Hepatocyte (in vitro differentiated cells): ENCODE data around the gene HOXB7. TPM values are rescaled to one million over a fixed set of nuclear protein-coding genes. Genes with fewer than 3 reads are reported as not detected.

Source experiments
- DNase-seq: peaks from one replicate; pipeline ENCODE4 v3.0.0-alpha.2; 2016; ENCODE audit warnings: low spot score
- H2AFZ ChIP-seq: fragments of 200-600 bp; sonication (generic); 2 replicates; pipeline ENCODE4 v1.6.0; 2016; ENCODE audit warnings: antibody characterized with exemption, mild to moderate bottlenecking
- H3K27ac ChIP-seq: fragments of 200-600 bp; sonication (generic); 2 replicates; pipeline ENCODE4 v1.5.1; 2016; ENCODE audit warnings: mild to moderate bottlenecking
- H3K27me3 ChIP-seq: fragments of 200-600 bp; sonication (generic); 2 replicates; pipeline ENCODE4 v1.6.1; 2016
- H3K36me3 ChIP-seq: fragments of 200-600 bp; sonication (generic); replicated peaks from 2 replicates; pipeline ENCODE4 v1.5.1; 2016; ENCODE audit warnings: low read depth; ENCODE audit not compliant: insufficient read depth
- H3K4me1 ChIP-seq: fragments of 200-600 bp; sonication (generic); 2 replicates; pipeline ENCODE4 v1.5.1; 2016; ENCODE audit warnings: mild to moderate bottlenecking, moderate library complexity; ENCODE audit not compliant: insufficient read depth
- H3K4me2 ChIP-seq: fragments of 200-600 bp; sonication (generic); 2 replicates; pipeline ENCODE4 v1.6.0; 2016
- H3K4me3 ChIP-seq: fragments of 200-600 bp; sonication (generic); 2 replicates; pipeline ENCODE4 v1.5.1; 2016; ENCODE audit warnings: mild to moderate bottlenecking
- H3K79me2 ChIP-seq: fragments of 200-600 bp; sonication (generic); 2 replicates; pipeline ENCODE4 v1.6.0; 2017; ENCODE audit warnings: mild to moderate bottlenecking
- H3K9me2 ChIP-seq: fragments of 200-600 bp; sonication (generic); replicated peaks from 2 replicates; pipeline ENCODE4 v1.6.0; 2017; ENCODE audit warnings: mild to moderate bottlenecking; ENCODE audit not compliant: insufficient read depth
- H3K9me3 ChIP-seq: fragments of 200-600 bp; sonication (generic); 2 replicates; pipeline ENCODE4 v1.5.1; 2016; ENCODE audit warnings: low read depth, mild to moderate bottlenecking
- H4K20me1 ChIP-seq: fragments of 200-600 bp; sonication (generic); 2 replicates; pipeline ENCODE4 v1.6.0; 2016; ENCODE audit warnings: mild to moderate bottlenecking; ENCODE audit not compliant: insufficient read depth, poor library complexity, severe bottlenecking
- CTCF ChIP-seq: fragments of 200-600 bp; sonication (generic); IDR thresholded peaks from 2 replicates; pipeline ENCODE4 v1.5.1; 2016; ENCODE audit warnings: antibody characterized with exemption, mild to moderate bottlenecking; ENCODE audit not compliant: poor library complexity
- EZH2 ChIP-seq: fragments of 200-600 bp; sonication (generic); IDR thresholded peaks from 2 replicates; pipeline ENCODE4 v1.6.1; 2016; ENCODE audit warnings: antibody characterized with exemption, mild to moderate bottlenecking, borderline replicate concordance
- EZH2phosphoT487 ChIP-seq: fragments of 200-600 bp; sonication (generic); IDR thresholded peaks from one replicate; pipeline ENCODE4 v1.6.1; 2018; ENCODE audit warnings: antibody characterized with exemption, mild to moderate bottlenecking, low read depth, moderate library complexity; ENCODE audit not compliant: unreplicated experiment, severe bottlenecking
- WGBS: methylation state at CpG from one replicate; pipeline ENCODE4 v1.1.6; 2016; ENCODE audit warnings: low lambda C conversion rate; ENCODE audit errors: missing lambda C conversion rate; 5-methylcytosine and 5-hydroxymethylcytosine counted together
- polyA plus RNA-seq: library from polyadenylated mRNA; unstranded; fragments of >200 nt; fragmentation: Nextera tagmentation; extraction: Ambion mirVana; gene quantifications from 2 replicates; pipeline ENCODE4 v1.2.1, GENCODE V29; 2016
- total RNA-seq: library from RNA; depleted of rRNA; stranded (reverse); fragments of >200 nt; gene quantifications from 2 replicates; pipeline ENCODE4 v1.2.3, GENCODE V29; 2014

Gene HOXB7
- total and polyA plus RNA-seq, 2 experiments from 2014 or later: 4.1 to 13.7 TPM

- 20% methylated on average over 15 of the region's 15 CpGs for WGBS
- peaks cover 94% of the 10 kb centered on the region for H3K27me3 ChIP-seq
- no peaks in the 10 kb centered on the region for H3K9me2 ChIP-seq
- no peaks in the 10 kb centered on the region for H4K20me1 ChIP-seq
- no peak overlapping the region for H2AFZ ChIP-seq
- no peak for DNase-seq
- no peak overlapping the region for H3K4me3 ChIP-seq
- no peaks in the 10 kb centered on the region for H3K9me3 ChIP-seq
- H3K4me1 ChIP-seq: peaks cover 6% of the 10 kb centered on the region
- peak overlapping the region; percentile 28 for H3K4me2 ChIP-seq
- no peaks in the 10 kb centered on the region for H3K36me3 ChIP-seq
- H3K79me2 ChIP-seq: no peaks in the 10 kb centered on the region
- no peak overlapping the region for H3K27ac ChIP-seq
- TF ChIP-seq EZH2phosphoT487 (peak; percentile 33), CTCF (no peak)
Observed at GRCh38 chr17:48616717-48617470, 6.1 kb upstream of the HOXB7 start.

DNA sequence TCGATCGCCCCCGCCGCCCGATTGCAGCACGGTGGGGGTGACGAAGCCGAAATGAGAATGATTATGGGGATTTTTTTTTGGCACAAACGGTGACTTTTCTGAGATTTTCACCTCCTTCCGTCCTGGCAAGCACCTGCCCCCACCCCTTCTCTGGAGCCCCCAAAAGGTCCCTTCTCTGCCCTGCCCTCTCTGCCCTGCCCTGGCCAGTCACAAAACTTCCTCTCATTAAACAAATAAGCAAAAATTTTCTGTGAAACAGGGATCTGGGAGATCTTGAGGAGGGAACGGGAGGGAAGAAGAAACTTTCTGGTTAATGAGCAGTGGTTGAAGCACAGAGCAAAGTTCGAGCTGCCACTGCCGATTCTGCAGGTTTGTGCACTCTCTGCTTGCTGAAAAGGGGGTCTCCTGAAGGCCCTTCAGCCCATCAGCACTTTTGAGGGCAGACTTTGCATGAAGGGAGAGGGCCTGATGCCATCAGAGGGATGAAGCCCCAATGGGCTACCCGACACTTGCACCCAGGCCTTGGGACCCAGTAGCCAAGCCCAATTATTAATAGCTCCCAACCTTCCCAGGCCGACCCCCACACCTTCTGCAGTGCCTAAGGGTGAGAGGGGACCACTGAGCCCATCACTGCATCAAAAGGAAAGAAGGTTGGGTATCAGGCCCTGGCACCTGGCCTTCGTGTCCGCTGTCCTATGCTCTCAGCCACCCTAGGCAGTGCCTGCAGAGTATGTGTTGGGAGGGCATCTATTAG is 5.3 kb upstream of the HOXB7 start:
- Histone ChIP-seq H3K9me2 (no peaks in the 10 kb centered on the region), H2AFZ (no peak overlapping the region), H3K4me3 (no peak overlapping the region), H3K9me3 (no peaks in the 10 kb centered on the region), H3K4me2 (peak overlapping the region; percentile 78), H3K79me2 (no peaks in the 10 kb centered on the region), H3K36me3 (no peaks in the 10 kb centered on the region), H4K20me1 (no peaks in the 10 kb centered on the region), H3K27ac (no peak overlapping the region), H3K4me1 (peaks cover 6% of the 10 kb centered on the region), H3K27me3 (peaks cover 94% of the 10 kb centered on the region)
- TF ChIP-seq EZH2: no peak
- peak; percentile 30 for TF ChIP-seq EZH2phosphoT487
- no peak for TF ChIP-seq CTCF
- no peak for DNase-seq
- 20% methylated on average over 17 of the region's 17 CpGs for WGBS

- Histone ChIP-seq H3K4me3 (no peak within 1 kb of the TSS), H3K27me3 (peaks cover 94% of the 10 kb centered on the region), H3K4me2 (peak within 1 kb of the TSS; percentile 78), H3K9me3 (no peaks in the 10 kb centered on the region), H3K79me2 (no peaks in the 10 kb centered on the region), H2AFZ (peak within 1 kb of the TSS; percentile 20), H3K9me2 (no peaks in the 10 kb centered on the region), H4K20me1 (no peaks in the 10 kb centered on the region), H3K36me3 (no peaks in the 10 kb centered on the region), H3K4me1 (peaks cover 6% of the 10 kb centered on the region), H3K27ac (no peak within 1 kb of the TSS)
- TF ChIP-seq EZH2 (peak; percentile 72), CTCF (no peak), EZH2phosphoT487 (no peak)
- no peak for DNase-seq
- 9% methylated on average over 40 of the region's 41 CpGs for WGBS
Observed at GRCh38 chr17:48615047-48615962, 4.5 kb upstream of the HOXB7 start, which contains the start of gene HOXB8. TSS of gene HOXB8 (minus strand) at chr17:48615292. CDS start at chr17:48614704, 588 bp downstream.
